GM19395 (cell line): Measurements from ENCODE around the gene TMEM121.
A peak's percentile ranks its signal among the peaks of the same experiment; 100 is the strongest.

Experiments used
- ATAC-seq: cut with Tn5 transposase; IDR thresholded peaks from one replicate; pipeline ENCODE4 v1.9.1; 2021; ENCODE audit warnings: mild to moderate bottlenecking, moderate library complexity; ENCODE audit not compliant: unreplicated experiment

The TMEM121 gene

GRCh38 chr14:105525861-105526775 is at the start of gene TMEM121:
Gene TMEM121, plus strand, starts transcription at chr14:105526583. Its CDS starts 2,252 bp downstream, at chr14:105528835.
- ATAC-seq = no peak

GRCh38 chr14:105476831-105477659 is 49.3 kb upstream of the TMEM121 start:
- no peak for ATAC-seq

DNA sequence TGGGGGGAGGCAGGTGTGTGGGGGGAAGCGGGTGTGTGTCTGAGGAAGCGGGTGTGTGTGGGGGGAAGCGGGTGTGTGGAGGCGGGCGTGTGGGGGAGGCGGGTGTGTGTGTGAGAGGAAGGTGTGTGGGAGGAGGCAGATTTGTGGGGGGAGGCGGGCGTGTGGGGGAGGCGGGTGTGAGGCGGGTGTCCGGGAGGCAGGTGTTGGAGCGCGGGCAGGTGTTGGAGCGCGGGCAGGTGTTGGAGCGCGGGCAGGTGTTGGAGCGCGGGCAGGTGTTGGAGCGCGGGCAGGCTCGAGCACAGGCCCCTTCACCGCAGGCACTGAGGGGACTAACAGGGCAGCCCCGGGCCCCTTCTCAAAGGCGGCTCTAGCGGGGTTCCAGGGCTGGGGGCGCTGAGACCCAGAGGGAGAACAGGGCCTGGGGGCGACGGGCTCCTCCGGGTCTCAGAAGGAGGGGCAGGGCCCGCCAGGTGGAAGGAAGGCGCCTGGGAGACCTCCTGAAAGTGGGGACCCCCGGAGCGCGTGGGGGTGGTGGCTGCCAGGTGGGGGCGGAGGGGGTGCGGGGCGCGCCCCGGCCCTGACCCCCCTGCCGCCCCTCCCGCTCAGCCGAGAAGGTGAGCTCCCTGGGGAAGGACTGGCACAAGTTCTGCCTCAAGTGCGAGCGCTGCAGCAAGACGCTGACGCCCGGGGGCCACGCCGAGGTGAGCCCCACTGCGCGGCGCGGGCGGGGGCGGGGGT is 48.6 kb upstream of the TMEM121 start:
- ATAC-seq = no peak

DNA sequence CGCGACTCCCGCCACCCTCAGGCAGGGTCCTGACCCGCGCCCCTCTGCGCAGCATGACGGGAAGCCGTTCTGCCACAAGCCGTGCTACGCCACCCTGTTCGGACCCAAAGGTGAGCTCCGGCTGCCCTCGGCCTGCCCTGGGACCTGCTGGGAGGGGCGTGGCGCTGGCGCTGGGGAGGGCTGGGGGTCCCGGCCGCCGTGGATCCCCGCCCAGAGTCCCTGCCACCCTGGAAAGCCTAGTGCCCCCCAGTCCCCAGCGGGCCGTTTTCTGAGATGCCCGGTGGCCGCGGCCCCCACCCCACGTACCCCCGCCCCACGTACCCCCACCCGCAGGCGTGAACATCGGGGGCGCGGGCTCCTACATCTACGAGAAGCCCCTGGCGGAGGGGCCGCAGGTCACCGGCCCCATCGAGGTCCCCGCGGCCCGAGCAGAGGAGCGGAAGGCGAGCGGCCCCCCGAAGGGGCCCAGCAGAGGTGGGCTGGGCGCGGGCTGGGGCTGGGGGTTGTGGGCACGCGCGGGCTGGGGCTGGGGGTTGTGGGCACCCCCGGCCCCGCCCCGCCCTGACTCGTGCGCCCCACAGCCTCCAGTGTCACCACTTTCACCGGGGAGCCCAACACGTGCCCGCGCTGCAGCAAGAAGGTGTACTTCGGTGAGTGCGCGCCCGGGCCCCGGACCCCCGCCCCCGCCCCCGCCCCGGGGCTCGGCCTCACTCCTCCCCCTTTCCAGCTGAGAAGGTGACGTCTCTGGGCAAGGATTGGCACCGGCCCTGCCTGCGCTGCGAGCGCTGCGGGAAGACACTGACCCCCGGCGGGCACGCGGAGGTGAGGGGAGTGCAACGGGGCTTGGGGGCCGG is 47.8 kb upstream of the TMEM121 start:
- no peak for ATAC-seq

GRCh38 chr14:105479431-105480158 is 46.8 kb upstream of the TMEM121 start:
- no peak for ATAC-seq

- ATAC-seq = no peak
These were observed 46.1 kb upstream of the TMEM121 start for GRCh38 chr14:105480199-105480746.

GRCh38 chr14:105480807-105481801 is 45.3 kb upstream of the TMEM121 start:
- peak; percentile 55 for ATAC-seq

DNA sequence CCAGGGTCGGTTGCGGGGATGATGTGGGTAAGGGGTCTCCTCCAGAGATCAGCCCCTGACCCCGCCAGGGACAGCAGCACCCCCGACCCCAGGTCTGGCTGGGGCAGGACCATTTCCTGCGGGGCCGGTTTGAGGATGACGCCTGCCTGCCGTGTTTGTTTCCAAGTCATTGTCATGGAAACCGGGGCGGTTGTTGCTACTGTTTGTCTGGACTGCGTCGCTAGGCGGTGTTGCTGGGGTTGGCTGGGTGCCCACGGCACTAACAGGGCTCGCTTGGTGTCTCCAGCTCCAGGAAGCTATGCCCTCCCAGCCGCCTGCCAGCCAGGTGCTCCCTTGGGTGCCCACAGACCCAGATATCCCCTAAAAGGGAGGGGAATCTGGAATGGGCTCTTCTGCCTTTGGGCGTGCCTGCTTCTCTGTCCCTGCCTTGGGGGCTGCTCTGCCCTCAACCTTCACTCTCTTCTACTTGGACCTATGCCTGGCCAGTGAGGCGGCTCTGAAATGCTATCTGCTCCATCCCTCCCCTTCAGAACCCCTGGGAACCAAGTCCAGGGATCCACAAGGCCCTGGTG is 44.4 kb upstream of the TMEM121 start:
- ATAC-seq = peak; percentile 66

DNA sequence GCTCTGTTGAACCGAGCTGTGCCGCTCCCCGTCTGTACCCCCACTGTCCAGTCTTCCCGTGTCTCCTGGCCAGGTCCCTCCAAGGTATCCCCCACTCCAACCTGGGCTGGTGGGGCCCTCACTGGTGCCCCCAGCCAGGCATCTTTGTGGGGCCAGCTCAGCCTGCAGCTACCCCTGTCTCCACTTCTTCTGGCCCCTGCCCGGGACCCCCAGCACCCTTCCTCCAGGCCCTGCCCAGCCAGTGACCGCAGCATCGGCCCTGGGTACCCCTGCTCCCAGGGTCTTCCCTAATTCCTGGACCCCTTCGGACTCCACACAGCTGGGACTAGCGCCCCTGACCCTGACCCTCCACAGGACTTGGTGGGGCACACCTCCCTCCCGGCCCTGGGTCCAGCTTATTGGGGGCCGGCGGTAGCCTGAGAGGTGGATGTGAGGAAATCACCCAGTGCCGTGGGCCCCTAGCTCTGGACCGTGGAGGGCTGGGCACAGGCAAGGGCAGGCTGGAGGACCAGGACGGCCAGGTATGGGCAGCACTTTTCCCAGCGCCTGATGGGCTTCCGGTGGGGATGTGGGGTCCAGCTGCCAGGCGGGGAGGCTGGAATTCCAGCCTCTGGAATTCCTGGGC is 43.8 kb upstream of the TMEM121 start:
- ATAC-seq = no peak

DNA sequence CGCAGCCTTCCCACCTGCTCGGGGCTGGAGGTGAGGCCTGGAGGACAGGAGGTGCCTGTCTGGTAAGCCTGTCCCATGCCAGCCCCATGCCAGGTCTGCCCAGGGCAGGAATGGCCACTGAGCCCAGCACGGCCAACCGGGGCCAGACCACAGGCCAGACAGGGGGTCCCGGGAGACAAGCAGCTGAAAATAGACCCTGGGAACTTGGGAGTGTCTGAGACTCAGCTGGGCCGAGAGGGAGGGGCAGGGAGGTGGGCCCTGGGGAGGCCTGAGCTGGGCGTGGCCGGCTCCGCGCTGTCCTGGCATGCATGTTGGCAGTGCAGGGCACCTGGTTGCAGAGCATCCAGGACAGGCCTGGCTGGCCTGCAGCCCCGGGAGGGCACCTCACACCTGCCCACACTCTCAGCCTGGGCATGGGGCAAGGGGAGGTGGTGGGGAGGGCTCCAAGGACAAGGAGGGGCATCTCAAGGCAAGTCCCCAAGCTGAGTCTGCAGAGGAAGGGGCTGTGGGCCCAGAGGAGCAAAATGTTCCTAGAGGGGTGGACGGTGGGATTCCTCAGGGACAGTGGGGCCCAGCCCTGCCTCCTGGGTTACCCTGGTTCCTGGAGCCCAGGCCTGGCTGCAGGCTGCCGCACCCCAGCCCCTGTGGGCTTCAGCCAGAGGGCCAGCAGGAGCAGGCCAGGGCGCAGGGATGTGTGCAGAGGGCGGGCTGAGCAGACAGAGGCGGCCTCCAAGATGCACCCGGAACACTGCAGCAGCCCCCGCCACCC is 42.9 kb upstream of the TMEM121 start:
- no peak for ATAC-seq

DNA sequence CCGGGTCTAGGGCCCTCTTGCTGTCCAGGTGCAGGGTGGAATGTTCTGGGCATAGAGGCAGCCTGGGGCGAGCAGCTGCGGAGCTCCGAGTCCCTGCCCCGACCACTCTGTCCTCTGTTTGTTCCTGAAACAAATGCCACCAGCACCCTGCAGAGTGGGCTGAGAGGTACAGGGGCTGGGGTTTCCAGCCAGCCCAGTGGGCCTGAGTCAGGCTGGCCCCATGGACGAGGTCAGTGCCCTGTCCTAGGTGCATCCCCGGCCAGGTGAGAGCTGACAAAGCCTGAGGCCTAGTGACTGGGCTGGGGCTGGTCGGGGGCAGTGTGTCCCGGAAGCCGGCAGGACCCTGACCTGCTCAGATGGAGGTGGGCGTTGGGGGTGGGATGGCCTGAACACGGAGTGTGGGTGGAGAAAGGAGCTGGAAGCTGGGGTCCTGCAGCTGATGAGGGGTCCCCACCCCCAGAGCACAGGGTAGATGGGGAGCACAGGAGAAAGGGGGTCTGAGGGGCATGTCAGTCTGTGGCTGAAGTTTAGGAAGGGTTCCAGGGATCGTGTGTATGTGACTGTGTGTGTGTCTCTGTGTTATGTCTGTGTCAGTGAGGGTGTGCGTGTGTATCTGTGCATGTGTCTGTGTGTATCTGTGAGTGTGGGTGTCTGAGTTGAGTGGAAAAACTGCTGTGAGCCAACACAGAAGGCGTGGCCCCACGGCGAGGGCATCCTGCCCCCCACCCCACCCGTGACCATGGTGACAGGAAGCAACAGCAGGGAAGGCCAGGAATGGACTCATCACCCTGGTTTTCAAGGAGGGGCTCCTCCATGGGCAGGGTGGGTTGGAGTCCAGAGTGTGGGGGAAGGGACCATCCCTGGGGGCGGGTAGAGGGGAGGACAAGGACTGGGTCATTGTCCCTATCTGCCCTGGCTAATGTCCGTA is 42.0 kb upstream of the TMEM121 start:
- ATAC-seq = no peak

DNA sequence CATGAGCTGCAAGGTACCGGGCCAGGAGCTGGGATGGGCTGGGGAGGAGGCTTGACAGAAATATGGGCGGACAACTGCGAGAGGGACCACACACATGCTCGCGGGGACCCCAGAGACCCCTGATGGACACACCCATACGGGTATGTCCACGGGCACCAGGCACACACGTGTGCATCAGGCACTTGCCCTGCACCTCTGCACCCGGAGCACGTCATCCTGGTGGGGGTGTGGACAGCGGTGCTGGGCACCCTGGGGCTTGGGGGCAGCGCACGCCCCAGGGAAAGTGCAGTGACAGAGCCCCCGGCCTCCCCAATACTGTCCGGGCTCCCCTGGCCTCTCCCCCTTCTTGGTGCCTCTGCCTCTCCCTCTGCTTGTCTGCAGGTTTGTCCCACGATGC is 41.4 kb upstream of the TMEM121 start:
- no peak for ATAC-seq

DNA sequence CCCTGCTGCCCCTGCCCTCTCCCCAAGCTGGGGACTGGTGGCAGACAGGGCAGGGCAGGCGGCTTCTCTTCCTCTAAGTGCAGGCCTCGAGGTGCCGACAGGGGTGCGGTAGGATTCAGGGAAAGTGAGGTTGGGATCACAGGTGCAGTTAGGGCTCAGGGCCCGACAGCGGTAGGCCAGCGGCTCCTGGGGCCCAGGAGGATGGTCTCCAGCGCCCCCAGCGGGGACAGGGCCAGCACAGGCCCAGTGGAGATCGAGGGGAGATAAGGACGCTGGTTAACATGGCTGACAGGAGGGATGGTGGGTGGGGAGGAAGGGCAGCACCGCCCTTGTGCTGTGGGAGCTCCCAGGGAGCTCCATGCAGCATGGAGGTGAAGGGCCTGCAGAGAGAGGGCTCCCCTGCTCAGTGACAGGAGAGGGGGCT is 40.6 kb upstream of the TMEM121 start:
- ATAC-seq = no peak

- no peak for ATAC-seq
These were observed 40.0 kb upstream of the TMEM121 start, which contains the start of gene CRIP1 for GRCh38 chr14:105486163-105486973. Gene CRIP1, plus strand, starts transcription at chr14:105486886. Its CDS starts 374 bp downstream, at chr14:105487260.
